ENCODE results near the gene LYZL6.

GRCh38 chr17:35903451-35903850 is 40.1 kb downstream of the LYZL6 start:
- no peak for TF ChIP-seq CTCF (IDR thresholded peaks at IDR 0.05; ENCODE audit: control extremely low read depth in 1 of 3, insufficient read depth in 1 of 3, low read depth in 1 of 3, low read length in 3 of 3)
- no peak for TF ChIP-seq TBP (IDR thresholded peaks at IDR 0.05; ENCODE audit: low read depth, low read length)
- no peak for TF ChIP-seq SP1 (IDR thresholded peaks at IDR 0.05; ENCODE audit: low read depth, low read length)
- no peak for TF ChIP-seq RNF2 (IDR thresholded peaks at IDR 0.05; ENCODE audit: borderline replicate concordance, low read depth, low read length, missing control alignments, poor library complexity, severe bottlenecking)
- no peak for TF ChIP-seq MAX (IDR thresholded peaks at IDR 0.05)
